ENCODE data around the gene NMT2. TPM values are rescaled to one million over a fixed set of nuclear protein-coding genes. Genes with fewer than 3 reads are reported as not detected.

NMT2 gene
- total and polyA plus RNA-seq, 10 of the 15 experiments (the other 5 are each of a cell fraction or from before 2014, with no cell fraction given): 4.9 to 12.0 (median 9.2) TPM

GRCh38 chr10:15180736-15181135 lies 12.2 kb upstream of the NMT2 start:
- no peaks in the 10 kb centered on the region for H3K36me3 ChIP-seq (ENCODE audit: control insufficient read depth in 2 of 2, insufficient read depth in 2 of 2, low read length in 1 of 2)
- H3K4me1 ChIP-seq (ENCODE audit: control insufficient read depth, insufficient read depth, low read length): no peaks in the 10 kb centered on the region
- ChIA-PET CTCF (interaction anchor here (1.0 kb wide), 1 partner anchor 59 kb away, joined by 3 read pairs; no protein-coding TSS in a partner anchor), RAD21 (ENCODE audit: unreplicated experiment) (no interaction called here), POLR2A (no interaction called here), SMC1A (ENCODE audit: uncharacterized antibody, unreplicated experiment) (no interaction called here)
- H3K4me2 ChIP-seq (ENCODE audit: control insufficient read depth, insufficient read depth): no peak overlapping the region
- H2AFZ ChIP-seq (ENCODE audit: control insufficient read depth, low read depth, low read length): no peak overlapping the region
- ATAC-seq: no peak
- TF ChIP-seq NFXL1 (IDR thresholded peaks at IDR 0.05; ENCODE audit: borderline replicate concordance) (no peak), POU2F2 (IDR thresholded peaks at IDR 0.05; ENCODE audit: borderline replicate concordance, low read depth, low read length) (no peak), TCF7 (IDR thresholded peaks at IDR 0.05; ENCODE audit: borderline replicate concordance) (no peak), MEF2B (IDR thresholded peaks at IDR 0.05; ENCODE audit: partially characterized antibody, poor library complexity, severe bottlenecking) (no peak), NKRF (conservative IDR thresholded peaks at IDR 0.05) (no peak), NR2F1 (conservative IDR thresholded peaks at IDR 0.05) (no peak), RBBP5 (conservative IDR thresholded peaks at IDR 0.05) (no peak), PAX8 (IDR thresholded peaks at IDR 0.05) (no peak), CHD2 (IDR thresholded peaks at IDR 0.05; ENCODE audit: borderline replicate concordance, low read depth, low read length) (no peak), EED (IDR thresholded peaks at IDR 0.05; ENCODE audit: low read depth) (no peak), HDAC2 (IDR thresholded peaks at IDR 0.05) (no peak)
- DNase-seq (ENCODE audit: low read depth, low spot score): no peak
- no peaks in the 10 kb centered on the region for H4K20me1 ChIP-seq (ENCODE audit: control insufficient read depth, insufficient read depth)
- WGBS (ENCODE audit: insufficient coverage, insufficient replicate concordance, low lambda C conversion rate, missing lambda C conversion rate): 39% methylated on average over 5 of the region's 5 CpGs
- no peak overlapping the region for H3K4me3 ChIP-seq
- no TSS peak for BruUV-seq (replicated peaks)
- in situ Hi-C loops (cut with MboI): no loop called here
- no peak overlapping the region for H3K27ac ChIP-seq (ENCODE audit: control insufficient read depth, insufficient read depth)
- intact Hi-C loops (cut with micrococcal nuclease; ENCODE audit: unreplicated experiment): no loop called here
- H3K9me3 ChIP-seq (replicated peaks; ENCODE audit: control insufficient read depth, insufficient read depth, low read length): no peaks in the 10 kb centered on the region; the same call in 2 of the 3 replicates
- FAIRE-seq: no peak
- H3K9ac ChIP-seq (ENCODE audit: control insufficient read depth, insufficient read depth, low read length): no peak overlapping the region
- no peaks in the 10 kb centered on the region for H3K79me2 ChIP-seq (ENCODE audit: control insufficient read depth, insufficient read depth, low read length)
- no peaks in the 10 kb centered on the region; a peak in 1 of 4 replicates for H3K27me3 ChIP-seq (replicated peaks in 1 of 2; ENCODE audit: control insufficient read depth in 2 of 2, insufficient read depth in 2 of 2, low read length in 1 of 2)

All from GM12878 (cell line).